ENCODE measurements around the gene SIGMAR1. TPM values are rescaled to one million over a fixed set of nuclear protein-coding genes. Genes with fewer than 3 reads are reported as not detected.

The SIGMAR1 gene
- total and polyA plus RNA-seq, 2 of the 8 experiments (the other 6 are each of a cell fraction or from before 2014, with no cell fraction given) = 84.2 to 134 TPM

DNA sequence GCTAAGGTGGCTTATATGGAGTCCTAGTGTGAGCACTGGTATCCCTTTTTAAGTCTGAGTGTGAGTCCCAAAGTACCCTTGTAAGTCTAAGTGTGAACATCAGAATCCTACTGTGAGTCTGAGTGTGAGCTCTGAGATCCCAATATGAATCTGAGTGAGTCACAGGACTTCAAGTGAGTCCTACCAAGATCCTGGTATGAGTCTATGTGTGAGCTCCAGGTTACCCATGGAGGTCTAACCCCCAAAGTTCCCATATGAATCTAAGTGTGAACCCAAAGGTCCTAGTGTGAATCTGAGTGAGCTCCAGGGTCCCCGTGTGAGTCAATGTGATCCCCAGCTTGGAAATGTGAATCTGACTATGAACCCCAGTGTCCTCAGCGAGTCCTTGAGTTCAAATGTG lies 50.3 kb downstream of the SIGMAR1 start (continued):
- TF ChIP-seq SIN3A (conservative IDR thresholded peaks at IDR 0.05 in 1 of 2, IDR thresholded peaks at IDR 0.05 in 1 of 2; ENCODE audit: low read depth in 1 of 2, low read length in 2 of 2) = no peak
- TF ChIP-seq EGR1 (IDR thresholded peaks at IDR 0.05; ENCODE audit: borderline replicate concordance, low read depth, low read length) = no peak
